Measurements from ENCODE around the gene PLEKHA1. TPM values are rescaled to one million over a fixed set of nuclear protein-coding genes. Genes with fewer than 3 reads are reported as not detected.

The PLEKHA1 gene
- total and polyA plus RNA-seq, 2 experiments from 2014 or later: 54.0 to 62.6 TPM

GRCh38 chr10:122422266-122422989 lies 47.9 kb downstream of the PLEKHA1 start:
- no peak overlapping the region for H2AFZ ChIP-seq
- no peak overlapping the region for H3K27ac ChIP-seq
- no peaks in the 10 kb centered on the region for H3K36me3 ChIP-seq (replicated peaks; ENCODE audit: insufficient read depth, low read depth)
- no peaks in the 10 kb centered on the region for H4K20me1 ChIP-seq (ENCODE audit: insufficient read depth, poor library complexity, severe bottlenecking)
- no peak for DNase-seq (ENCODE audit: low spot score)
- H3K27me3 ChIP-seq: no peaks in the 10 kb centered on the region
- no peaks in the 10 kb centered on the region for H3K4me1 ChIP-seq (ENCODE audit: insufficient read depth)
- no peaks in the 10 kb centered on the region for H3K79me2 ChIP-seq
- no peaks in the 10 kb centered on the region for H3K9me3 ChIP-seq (ENCODE audit: low read depth)
- no peak for TF ChIP-seq EZH2 (IDR thresholded peaks at IDR 0.05; ENCODE audit: borderline replicate concordance)
- no peak for TF ChIP-seq CTCF (IDR thresholded peaks at IDR 0.05; ENCODE audit: poor library complexity)
- TF ChIP-seq EZH2phosphoT487 (IDR thresholded peaks at IDR 0.05; ENCODE audit: low read depth, severe bottlenecking, unreplicated experiment): no peak
- 91% methylated on average over 5 of the region's 5 CpGs for WGBS (ENCODE audit: low lambda C conversion rate, missing lambda C conversion rate)
- H3K9me2 ChIP-seq (replicated peaks; ENCODE audit: insufficient read depth): no peaks in the 10 kb centered on the region
- H3K4me2 ChIP-seq: no peak overlapping the region
- H3K4me3 ChIP-seq: no peak overlapping the region

DNA sequence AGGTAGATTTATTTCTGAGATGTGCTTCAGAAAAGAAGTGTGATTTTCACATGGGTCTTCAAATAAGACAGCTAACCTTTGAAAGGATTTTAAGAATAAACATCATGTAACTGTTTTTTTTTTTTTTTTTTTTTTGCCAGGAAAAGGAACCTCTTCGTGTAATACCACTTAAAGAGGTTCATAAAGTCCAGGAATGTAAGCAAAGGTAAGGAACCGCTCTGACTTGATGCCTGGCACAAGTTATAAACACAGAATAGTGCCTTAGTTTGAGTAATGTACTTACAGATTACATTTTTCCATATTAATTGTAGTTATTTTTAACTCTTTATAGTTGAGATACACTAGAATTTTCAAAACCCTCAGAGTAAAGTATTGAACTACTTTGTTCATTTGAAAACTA lies 49.6 kb downstream of the PLEKHA1 start:
- H3K36me3 ChIP-seq (replicated peaks; ENCODE audit: insufficient read depth, low read depth): no peaks in the 10 kb centered on the region
- 75% methylated on average over 2 of the region's 2 CpGs for WGBS (ENCODE audit: low lambda C conversion rate, missing lambda C conversion rate)
- no peak for DNase-seq (ENCODE audit: low spot score)
- TF ChIP-seq CTCF (IDR thresholded peaks at IDR 0.05; ENCODE audit: poor library complexity) (no peak), EZH2 (IDR thresholded peaks at IDR 0.05; ENCODE audit: borderline replicate concordance) (no peak), EZH2phosphoT487 (IDR thresholded peaks at IDR 0.05; ENCODE audit: low read depth, severe bottlenecking, unreplicated experiment) (no peak)
- no peak overlapping the region for H3K27ac ChIP-seq
- no peak overlapping the region for H3K4me2 ChIP-seq
- H3K27me3 ChIP-seq: no peaks in the 10 kb centered on the region
- H3K9me2 ChIP-seq (replicated peaks; ENCODE audit: insufficient read depth): no peaks in the 10 kb centered on the region
- no peak overlapping the region for H2AFZ ChIP-seq
- no peaks in the 10 kb centered on the region for H3K9me3 ChIP-seq (ENCODE audit: low read depth)
- H4K20me1 ChIP-seq (ENCODE audit: insufficient read depth, poor library complexity, severe bottlenecking): no peaks in the 10 kb centered on the region
- H3K4me1 ChIP-seq (ENCODE audit: insufficient read depth): no peaks in the 10 kb centered on the region
- H3K79me2 ChIP-seq: no peaks in the 10 kb centered on the region
- H3K4me3 ChIP-seq: no peak overlapping the region

DNA sequence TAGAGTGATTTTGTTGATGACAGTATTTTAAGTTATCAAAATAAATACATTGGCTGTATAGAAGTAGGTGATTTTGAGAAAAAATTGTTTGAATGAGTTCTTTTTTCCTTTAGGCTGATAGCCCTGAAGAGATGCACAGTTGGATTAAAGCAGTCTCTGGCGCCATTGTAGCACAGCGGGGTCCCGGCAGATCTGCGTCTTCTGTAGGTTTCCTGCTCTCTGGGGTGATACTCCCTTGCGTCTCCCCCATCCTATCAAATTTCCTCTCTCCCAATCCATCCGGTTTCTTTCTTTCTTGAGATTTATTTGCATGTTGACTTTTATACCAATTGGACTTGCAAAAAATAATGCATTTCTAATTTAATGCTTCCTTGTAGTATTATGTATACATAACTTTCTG lies 52.3 kb downstream of the PLEKHA1 start:
- Histone ChIP-seq H3K27ac (no peak overlapping the region), H3K36me3 (replicated peaks; ENCODE audit: insufficient read depth, low read depth) (no peaks in the 10 kb centered on the region), H2AFZ (no peak overlapping the region), H3K79me2 (no peaks in the 10 kb centered on the region), H3K9me3 (ENCODE audit: low read depth) (no peaks in the 10 kb centered on the region), H3K27me3 (no peaks in the 10 kb centered on the region), H3K9me2 (replicated peaks; ENCODE audit: insufficient read depth) (no peaks in the 10 kb centered on the region), H3K4me2 (no peak overlapping the region), H3K4me3 (no peak overlapping the region), H3K4me1 (ENCODE audit: insufficient read depth) (no peaks in the 10 kb centered on the region), H4K20me1 (ENCODE audit: insufficient read depth, poor library complexity, severe bottlenecking) (no peaks in the 10 kb centered on the region)
- TF ChIP-seq EZH2phosphoT487 (IDR thresholded peaks at IDR 0.05; ENCODE audit: low read depth, severe bottlenecking, unreplicated experiment): no peak
- no peak for TF ChIP-seq CTCF (IDR thresholded peaks at IDR 0.05; ENCODE audit: poor library complexity)
- TF ChIP-seq EZH2 (IDR thresholded peaks at IDR 0.05; ENCODE audit: borderline replicate concordance): no peak
- WGBS (ENCODE audit: low lambda C conversion rate, missing lambda C conversion rate): 95% methylated on average over 6 of the region's 6 CpGs
- no peak for DNase-seq (ENCODE audit: low spot score)
